ENCODE results near the gene MRPL42.
"Not testable (repeated sequence)": the region's sequence is repeated elsewhere in the genome, so short reads cannot be mapped to it uniquely, and the experiment has no call there.

Gene MRPL42

DNA sequence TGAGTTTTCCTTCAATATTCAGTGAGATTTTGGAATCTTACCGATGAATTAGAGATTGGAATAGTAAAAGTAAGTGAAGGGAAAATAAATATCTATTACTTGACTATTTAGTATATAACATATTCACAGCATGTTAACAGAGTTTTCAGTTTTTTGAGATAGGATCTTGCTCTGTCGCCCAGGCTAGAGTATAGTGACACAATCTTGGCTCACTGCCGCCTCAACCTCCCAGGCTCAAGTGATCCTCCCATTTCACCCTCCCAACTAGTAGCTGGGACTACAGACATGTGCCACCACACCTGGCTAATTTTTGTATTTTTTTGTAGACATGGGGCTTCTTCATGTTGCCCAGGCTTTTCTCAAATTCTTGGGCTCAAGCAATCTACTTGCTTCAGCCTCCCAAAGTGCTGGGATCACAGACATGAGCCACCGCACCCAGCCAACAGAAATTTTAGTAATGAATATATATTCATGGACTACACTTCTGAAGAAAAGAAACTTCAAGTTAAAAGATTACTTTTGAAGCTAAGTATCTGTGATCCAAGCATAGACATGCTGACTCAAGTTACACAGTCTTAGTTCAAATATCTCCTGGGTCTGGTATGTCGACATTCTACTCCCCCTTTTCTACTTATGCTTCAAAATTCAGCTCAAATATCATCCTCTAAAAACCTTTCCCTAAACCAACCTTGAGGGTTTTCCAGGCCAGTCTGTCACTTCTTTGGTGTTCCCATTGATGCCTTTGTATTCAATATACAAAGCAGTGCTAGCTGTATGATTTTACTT lies 39.3 kb upstream of the MRPL42 start:
- no peak overlapping the region for H3K4me3 ChIP-seq (ENCODE audit: low read depth, low read length)
- TF ChIP-seq, protein P1, sequence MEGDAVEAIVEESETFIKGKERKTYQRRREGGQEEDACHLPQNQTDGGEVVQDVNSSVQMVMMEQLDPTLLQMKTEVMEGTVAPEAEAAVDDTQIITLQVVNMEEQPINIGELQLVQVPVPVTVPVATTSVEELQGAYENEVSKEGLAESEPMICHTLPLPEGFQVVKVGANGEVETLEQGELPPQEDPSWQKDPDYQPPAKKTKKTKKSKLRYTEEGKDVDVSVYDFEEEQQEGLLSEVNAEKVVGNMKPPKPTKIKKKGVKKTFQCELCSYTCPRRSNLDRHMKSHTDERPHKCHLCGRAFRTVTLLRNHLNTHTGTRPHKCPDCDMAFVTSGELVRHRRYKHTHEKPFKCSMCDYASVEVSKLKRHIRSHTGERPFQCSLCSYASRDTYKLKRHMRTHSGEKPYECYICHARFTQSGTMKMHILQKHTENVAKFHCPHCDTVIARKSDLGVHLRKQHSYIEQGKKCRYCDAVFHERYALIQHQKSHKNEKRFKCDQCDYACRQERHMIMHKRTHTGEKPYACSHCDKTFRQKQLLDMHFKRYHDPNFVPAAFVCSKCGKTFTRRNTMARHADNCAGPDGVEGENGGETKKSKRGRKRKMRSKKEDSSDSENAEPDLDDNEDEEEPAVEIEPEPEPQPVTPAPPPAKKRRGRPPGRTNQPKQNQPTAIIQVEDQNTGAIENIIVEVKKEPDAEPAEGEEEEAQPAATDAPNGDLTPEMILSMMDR (IDR thresholded peaks at IDR 0.05; ENCODE audit: borderline replicate concordance, insufficient read depth, low read depth, low read length): no peak

DNA sequence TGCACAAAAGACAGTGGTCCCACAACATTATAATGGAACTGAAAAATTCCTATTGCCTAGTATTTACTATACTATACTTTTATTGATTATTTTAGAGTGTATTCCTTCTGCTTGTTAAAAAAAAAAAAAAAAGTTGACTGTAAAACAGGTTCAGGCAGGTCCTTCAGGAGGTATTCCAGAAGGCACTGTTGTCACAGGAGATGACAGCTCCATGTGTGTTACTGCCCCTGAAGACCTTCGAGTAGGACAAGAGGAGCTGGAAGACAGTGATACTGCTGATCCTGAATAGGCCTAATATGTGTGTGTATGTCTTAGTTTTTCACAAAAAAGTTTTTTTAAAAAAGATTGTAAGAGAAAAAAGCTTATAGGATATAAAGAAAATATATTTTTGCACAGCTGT lies 37.9 kb upstream of the MRPL42 start:
- TF ChIP-seq, protein P1 (IDR thresholded peaks at IDR 0.05; ENCODE audit: borderline replicate concordance, insufficient read depth, low read depth, low read length): no peak
- H3K4me3 ChIP-seq (ENCODE audit: low read depth, low read length): no peak overlapping the region

DNA sequence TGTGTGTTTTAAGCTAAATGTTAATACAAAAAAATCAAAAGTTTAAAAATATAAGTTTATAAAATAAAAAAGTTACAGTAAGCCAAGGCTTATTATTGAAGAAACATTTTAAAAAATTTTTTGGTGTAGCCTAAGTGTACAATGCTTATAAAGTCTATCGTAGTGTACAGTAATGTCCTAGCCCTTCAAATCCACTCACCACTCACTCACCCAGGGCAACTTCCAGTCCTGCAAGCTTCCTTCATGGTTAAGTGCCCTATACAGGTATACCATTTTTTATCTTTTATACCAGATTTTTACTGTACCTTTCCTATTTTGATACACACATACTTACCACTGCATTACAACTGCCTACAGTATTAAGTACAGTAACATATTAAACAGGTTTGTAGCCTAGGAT lies 37.5 kb upstream of the MRPL42 start:
- no peak overlapping the region for H3K4me3 ChIP-seq (ENCODE audit: low read depth, low read length)
- TF ChIP-seq, protein P1 (IDR thresholded peaks at IDR 0.05; ENCODE audit: borderline replicate concordance, insufficient read depth, low read depth, low read length): no peak

DNA sequence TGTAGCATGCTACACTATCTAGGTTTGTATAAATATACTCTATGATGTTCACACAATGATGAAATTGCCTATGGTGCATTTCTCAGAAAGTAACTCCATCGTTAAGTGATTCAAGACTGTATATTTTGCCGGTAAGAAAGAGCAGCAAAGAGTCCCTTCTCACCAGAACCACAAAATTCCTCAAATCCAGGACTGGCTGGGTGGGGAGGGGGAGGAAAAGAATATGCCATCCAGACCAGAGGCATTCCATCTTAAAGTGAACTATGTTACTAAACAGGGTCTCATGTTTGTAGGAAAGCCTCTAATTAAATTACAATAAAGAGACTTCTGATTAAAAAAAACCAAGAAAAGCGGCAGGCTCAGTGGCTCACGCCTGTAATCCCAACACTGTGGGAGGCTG lies 37.0 kb upstream of the MRPL42 start:
- TF ChIP-seq, protein P1 (IDR thresholded peaks at IDR 0.05; ENCODE audit: borderline replicate concordance, insufficient read depth, low read depth, low read length): no peak
- H3K4me3 ChIP-seq (ENCODE audit: low read depth, low read length): no peak overlapping the region

DNA sequence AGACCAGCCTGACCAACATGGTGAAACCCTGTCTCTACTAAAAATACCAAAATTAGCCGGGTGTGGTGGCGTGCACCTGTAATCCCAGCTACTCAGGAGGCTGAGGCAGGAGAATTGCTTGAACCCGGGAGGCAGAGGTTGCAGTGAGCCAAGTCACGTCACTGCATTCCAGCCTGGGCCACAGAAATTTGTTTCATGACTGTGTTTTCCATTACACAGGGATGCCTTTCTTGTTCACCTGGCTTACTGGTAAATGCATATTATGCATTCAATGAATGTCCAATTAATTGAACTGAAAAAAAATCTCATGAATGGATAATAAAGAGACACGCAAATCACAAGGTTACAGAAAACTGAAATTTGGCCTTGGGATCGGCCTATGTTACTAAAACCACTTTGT lies 35.3 kb upstream of the MRPL42 start:
- not testable (repeated sequence) for H3K4me3 ChIP-seq (ENCODE audit: low read depth, low read length)

DNA sequence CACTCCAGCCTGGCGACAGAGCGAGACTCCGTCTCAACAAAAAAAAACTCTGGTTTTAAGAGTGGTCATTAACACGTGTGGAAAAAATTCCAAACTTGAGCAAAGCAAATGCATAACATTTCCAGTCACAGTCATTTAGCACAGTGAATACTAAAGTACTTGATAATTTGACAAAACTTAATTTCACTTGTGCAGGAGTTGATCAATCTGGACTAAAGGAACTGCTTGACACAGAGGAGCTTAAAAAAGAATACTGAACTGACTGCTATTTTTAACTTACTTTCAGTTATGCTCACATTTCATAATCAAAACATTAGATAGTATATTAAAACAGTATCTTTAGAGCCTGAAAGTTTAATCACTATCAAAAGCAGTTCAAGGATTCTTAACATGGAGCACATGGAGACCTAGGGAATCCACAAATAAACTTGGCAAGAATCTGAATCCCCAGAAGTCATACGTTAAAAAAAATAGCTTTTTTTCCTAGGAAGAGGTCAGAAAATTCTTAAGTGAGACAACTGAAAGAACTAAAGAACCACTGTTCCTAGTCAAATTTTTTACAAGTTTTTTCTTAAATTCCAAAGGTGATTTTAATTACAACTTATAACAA lies 33.0 kb upstream of the MRPL42 start:
- TF ChIP-seq, protein P1 (IDR thresholded peaks at IDR 0.05; ENCODE audit: borderline replicate concordance, insufficient read depth, low read depth, low read length): no peak
- no peak overlapping the region for H3K4me3 ChIP-seq (ENCODE audit: low read depth, low read length)

DNA sequence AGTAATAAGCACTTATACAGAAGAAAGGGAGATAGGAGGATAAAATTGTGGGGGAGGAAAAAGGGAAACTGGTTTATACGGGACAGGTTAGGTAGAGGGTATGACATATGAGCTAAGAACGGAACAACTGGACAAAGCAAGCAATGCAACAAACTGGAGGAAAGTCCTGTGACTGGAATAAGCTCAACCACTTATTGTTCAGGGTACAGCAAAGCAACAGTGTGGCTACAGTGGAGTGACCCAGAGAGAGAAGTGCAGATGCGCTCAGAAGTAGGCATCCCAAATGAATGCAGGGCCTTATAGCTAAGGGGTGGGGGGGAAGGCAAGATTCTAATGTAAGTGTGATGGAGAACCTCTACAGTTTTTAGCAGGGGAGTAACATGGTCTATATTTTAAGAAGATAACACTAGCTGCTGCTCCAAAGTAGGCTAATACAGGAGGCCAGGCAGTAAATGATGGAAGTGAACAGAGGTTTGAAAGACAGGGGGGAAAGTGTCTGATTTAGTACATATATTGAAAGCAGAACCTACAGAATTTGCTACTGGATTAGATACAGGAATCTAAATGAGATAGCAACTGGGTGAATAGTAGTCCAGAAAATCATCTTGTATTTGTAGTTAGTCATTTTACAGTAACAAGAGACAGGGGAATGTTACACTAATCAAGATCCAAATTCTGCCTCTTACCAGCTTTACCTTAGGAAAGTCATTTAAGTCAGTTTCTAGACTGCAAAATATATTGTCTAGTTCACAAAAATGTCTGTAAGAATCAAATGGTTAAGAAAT lies 28.9 kb upstream of the MRPL42 start:
- TF ChIP-seq, protein P1 (IDR thresholded peaks at IDR 0.05; ENCODE audit: borderline replicate concordance, insufficient read depth, low read depth, low read length): no peak
- no peak overlapping the region for H3K4me3 ChIP-seq (ENCODE audit: low read depth, low read length)
